Thyroid gland (tissue), 4 donors: ENCODE data around the gene ARR3.

Source experiments
- CTCF ChIP-seq, 6 experiments: fragments of 200-600 bp in 3 of 6; fragments of 450-650 bp in 3 of 6; sonication (generic) in 3 of 6; IDR thresholded peaks; one replicate each; pipeline ENCODE4 v1.5.1; 2016 to 2019; ENCODE audit warnings: antibody characterized with exemption in 6 of 6, mild to moderate bottlenecking in 2 of 6, inconsistent platforms in 1 of 6, moderate library complexity in 1 of 6
- POLR2A ChIP-seq, 2 donors: fragments of 450-650 bp; IDR thresholded peaks; one replicate each; pipeline ENCODE4 v1.6.1; 2017; ENCODE audit warnings: antibody characterized with exemption in 2 of 2, mild to moderate bottlenecking in 2 of 2, moderate library complexity in 1 of 2

DNA sequence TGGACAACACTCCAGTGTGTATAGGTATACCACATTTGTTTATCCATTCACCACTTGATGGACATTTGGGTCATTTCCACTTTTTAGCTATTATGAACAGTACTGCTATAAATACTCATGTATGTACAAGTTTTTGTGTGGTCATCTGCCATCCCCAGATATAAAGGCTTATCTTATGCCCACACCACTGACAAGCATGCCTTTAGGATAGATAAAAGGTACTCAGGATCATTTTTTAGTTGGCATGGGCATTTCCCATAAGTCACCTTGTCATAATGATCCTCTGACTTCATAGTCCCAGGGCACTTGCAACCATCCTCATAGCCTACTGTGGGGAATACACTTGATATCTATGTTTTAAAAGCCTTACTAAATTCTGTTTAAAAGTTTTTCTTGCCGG lies 27.4 kb upstream of the ARR3 start:
- TF ChIP-seq CTCF (IDR thresholded peaks at IDR 0.05) (no peak), POLR2A (IDR thresholded peaks at IDR 0.05) (no peak)
